HCT116 (cell line): ENCODE results near the gene ADM5. TPM values are rescaled to one million over a fixed set of nuclear protein-coding genes. Genes with fewer than 3 reads are reported as not detected.

Source experiments
- ATAC-seq: fragments of 200-7000 bp; cut with Tn5 transposase; 2 replicates; pipeline ENCODE4 v1.9.1; 2020; ENCODE audit warnings: mild to moderate bottlenecking, moderate library complexity
- BruUV-seq: library from RNA; stranded (reverse); fragments of 400-500 nt; replicated peaks from 2 replicates; lab custom pipeline; 2021; lab: Mats Ljungman, UMichigan
- CTCF ChIA-PET: fragments of 300-600 bp; sonication (Branson Sonifier 250); formaldehyde crosslinking; loops from one replicate; lab custom pipeline; 2021; ENCODE audit warnings: antibody characterized with exemption; lab: Charles Lee
- POLR2A ChIA-PET: fragments of 300-600, 350-600 bp; sonication (Branson Sonifier 250); formaldehyde crosslinking; loops from one replicate; lab custom pipeline; 2021; ENCODE audit warnings: antibody characterized with exemption; lab: Charles Lee
- RAD21 ChIA-PET, 2 experiments: fragments of 300-600 bp; sonication (Branson Sonifier 250); formaldehyde crosslinking; loops; one replicate each; lab custom pipeline; 2023; ENCODE audit warnings: low total read pairs in 2 of 2; ENCODE audit not compliant: uncharacterized antibody in 2 of 2, unreplicated experiment in 2 of 2, low non-redundant PET in 1 of 2; lab: Charles Lee
- DNase-seq: peaks from one replicate; pipeline ENCODE4 v3.0.0-alpha.2; 2010; ENCODE audit warnings: low read depth, low spot score
- H2AFZ ChIP-seq: fragments of 200-600 bp; shearing (Covaris generic), sonication (generic); 2 replicates; pipeline ENCODE4 v1.6.1; 2017; ENCODE audit warnings: low read depth, mixed run types, mixed read lengths, antibody characterized with exemption, low read length; ENCODE audit not compliant: poor library complexity, severe bottlenecking
- H3K27ac ChIP-seq: 2 replicates; pipeline ENCODE4 v1.5.1; 2012; ENCODE audit warnings: low read depth, low read length
- H3K27me3 ChIP-seq: fragments of 200-600 bp; sonication (generic); 2 replicates; pipeline ENCODE4 v1.6.1; 2016; ENCODE audit warnings: mixed run types, low read length, mixed read lengths; ENCODE audit not compliant: insufficient read depth
- H3K36me3 ChIP-seq, 2 experiments: fragments of 200-500 bp in 1 of 2; fragments of 200-600 bp in 1 of 2; sonication (Bioruptor generic) in 1 of 2; sonication (generic) in 1 of 2; 2 replicates each; pipeline versions ENCODE4 v1.5.1 to v1.6.1; 2014 to 2016; ENCODE audit warnings: low read length in 2 of 2, inconsistent platforms in 1 of 2, mixed read lengths in 1 of 2, mixed run types in 1 of 2; ENCODE audit not compliant: insufficient read depth in 2 of 2, control insufficient read depth in 1 of 2
- H3K4me1 ChIP-seq, 2 experiments: fragments of 200-600 bp in 1 of 2; sonication (generic) in 1 of 2; 2 replicates each; pipeline versions ENCODE4 v1.5.1 to v1.6.1; 2012 to 2017; ENCODE audit warnings: low read length in 2 of 2, inconsistent platforms in 1 of 2, mild to moderate bottlenecking in 1 of 2, mixed read lengths in 1 of 2, mixed run types in 1 of 2, moderate library complexity in 1 of 2; ENCODE audit not compliant: insufficient read depth in 2 of 2, control insufficient read depth in 1 of 2
- H3K4me2 ChIP-seq: fragments of 200-600 bp; sonication (generic); 2 replicates; pipeline ENCODE4 v1.6.1; 2017; ENCODE audit warnings: mixed run types, low read length, mixed read lengths
- H3K4me3 ChIP-seq, 2 experiments: fragments of 200-600 bp in 1 of 2; sonication (generic) in 1 of 2; replicated peaks in 1 of 2; 2 replicates each; pipeline ENCODE4 v1.5.1; 2011 to 2016; ENCODE audit warnings: low read length in 2 of 2, control low read depth in 1 of 2, low read depth in 1 of 2, mild to moderate bottlenecking in 1 of 2, mixed read lengths in 1 of 2, mixed run types in 1 of 2
- H3K79me2 ChIP-seq: fragments of 200-600 bp; sonication (generic); 2 replicates; pipeline ENCODE4 v1.6.1; 2017; ENCODE audit warnings: mild to moderate bottlenecking, mixed run types, low read length, moderate library complexity, mixed read lengths; ENCODE audit not compliant: insufficient read depth
- H3K9ac ChIP-seq: fragments of 200-600 bp; sonication (generic); 2 replicates; pipeline ENCODE4 v1.6.1; 2016; ENCODE audit warnings: low read length, mixed read lengths
- H3K9me2 ChIP-seq: fragments of 200-600 bp; sonication (generic), shearing (Covaris generic); 2 replicates; pipeline ENCODE4 v1.6.1; 2017; ENCODE audit warnings: mixed run types, mild to moderate bottlenecking, moderate library complexity; ENCODE audit not compliant: insufficient read depth
- H3K9me3 ChIP-seq, 2 experiments: fragments of 200-500 bp in 1 of 2; fragments of 200-600 bp in 1 of 2; sonication (Bioruptor generic) in 1 of 2; sonication (generic) in 1 of 2; 2 replicates each; pipeline ENCODE4 v1.6.1; 2014 to 2017; ENCODE audit warnings: low read length in 2 of 2, mixed read lengths in 2 of 2, inconsistent platforms in 1 of 2, low read depth in 1 of 2, mild to moderate bottlenecking in 1 of 2, mixed run types in 1 of 2, moderate library complexity in 1 of 2; ENCODE audit not compliant: control insufficient read depth in 1 of 2, insufficient read depth in 1 of 2
- H4K20me1 ChIP-seq: fragments of 200-600 bp; sonication (generic), shearing (Covaris generic); 2 replicates; pipeline ENCODE4 v1.6.1; 2017; ENCODE audit warnings: mixed run types, mild to moderate bottlenecking, moderate library complexity; ENCODE audit not compliant: insufficient read depth
- ATF3 ChIP-seq: IDR thresholded peaks from 2 replicates; pipeline ENCODE4 v1.6.1; 2012
- CBX3 ChIP-seq: IDR thresholded peaks from 2 replicates; pipeline ENCODE4 v1.6.1; 2012; ENCODE audit warnings: low read depth
- CEBPB ChIP-seq: IDR thresholded peaks from 2 replicates; pipeline ENCODE4 v1.6.1; 2012; ENCODE audit warnings: low read depth
- EGR1 ChIP-seq: IDR thresholded peaks from 2 replicates; pipeline ENCODE4 v1.6.1; 2012; ENCODE audit warnings: low read depth
- ELF1 ChIP-seq: IDR thresholded peaks from 2 replicates; pipeline ENCODE4 v1.6.1; 2012; ENCODE audit warnings: low read depth, borderline replicate concordance
- EZH2 ChIP-seq: fragments of 200-600 bp; sonication (generic); IDR thresholded peaks from 2 replicates; pipeline ENCODE4 v1.6.1; 2017; ENCODE audit warnings: antibody characterized with exemption, mixed run types
- EZH2phosphoT487 ChIP-seq: fragments of 200-600 bp; IDR thresholded peaks from 2 replicates; pipeline ENCODE4 v1.6.1; 2018; ENCODE audit warnings: antibody characterized with exemption, borderline replicate concordance
- FOSL1 ChIP-seq: IDR thresholded peaks from 2 replicates; pipeline ENCODE4 v1.6.1; 2012; ENCODE audit warnings: low read depth
- JUND ChIP-seq: IDR thresholded peaks from 2 replicates; pipeline ENCODE4 v1.6.1; 2012
- POLR2A ChIP-seq: IDR thresholded peaks from 2 replicates; pipeline ENCODE4 v1.7.0; 2011; ENCODE audit warnings: borderline replicate concordance; ENCODE audit not compliant: insufficient read depth, insufficient read length; ENCODE audit errors: extremely low read depth
- RAD21 ChIP-seq: IDR thresholded peaks from 2 replicates; pipeline ENCODE4 v1.6.1; 2012; ENCODE audit warnings: low read depth, mild to moderate bottlenecking
- REST ChIP-seq: IDR thresholded peaks from 2 replicates; pipeline ENCODE4 v1.6.1; 2012; ENCODE audit warnings: low read depth
- SIN3A ChIP-seq: IDR thresholded peaks from 2 replicates; pipeline ENCODE4 v1.6.1; 2012; ENCODE audit warnings: low read depth
- SP1 ChIP-seq: IDR thresholded peaks from 2 replicates; pipeline ENCODE4 v1.6.1; 2012; ENCODE audit warnings: low read depth
- SRF ChIP-seq: IDR thresholded peaks from 2 replicates; pipeline ENCODE4 v1.6.1; 2012; ENCODE audit warnings: low read depth
- TCF7L2 ChIP-seq: IDR thresholded peaks from 2 replicates; pipeline ENCODE4 v1.7.0; 2011; ENCODE audit warnings: borderline replicate concordance, inconsistent platforms; ENCODE audit not compliant: insufficient read depth, insufficient read length; ENCODE audit errors: extremely low read depth
- YY1 ChIP-seq: IDR thresholded peaks from 2 replicates; pipeline ENCODE4 v1.6.1; 2011; ENCODE audit warnings: low read length, low read depth, moderate library complexity, mild to moderate bottlenecking; ENCODE audit not compliant: insufficient replicate concordance; ENCODE audit errors: extremely low read depth
- ZFX ChIP-seq: fragments of 450-650 bp; IDR thresholded peaks from 2 replicates; pipeline ENCODE4 v1.6.1; 2017
- ZNF274 ChIP-seq: fragments of 200-500 bp; sonication (Bioruptor generic); IDR thresholded peaks from 2 replicates; pipeline ENCODE4 v1.6.1; 2014; ENCODE audit warnings: mild to moderate bottlenecking, low read depth, low read length, inconsistent platforms
- intact Hi-C: fragments of 100-400 bp; cut with micrococcal nuclease; formaldehyde crosslinking; loops from 2 replicates; pipeline ENCODE4 v1.10.0; 2022
- total RNA-seq: library from RNA; stranded (reverse); gene quantifications from one replicate; pipeline ENCODE4 v1.2.1, GENCODE V29; 2021; ENCODE audit not compliant: unreplicated experiment

Gene ADM5
- total RNA-seq, 1 experiment from 2014 or later, result 12.1 TPM

GRCh38 chr19:49640113-49640898 is 49.1 kb upstream of the ADM5 start, which contains the start of gene RRAS (continued):
- no peak for TF ChIP-seq CBX3
- peak; percentile 83 for TF ChIP-seq FOSL1
- peak; percentile 94 for TF ChIP-seq SP1
- peak; percentile 71 for TF ChIP-seq POLR2A
- no peak for TF ChIP-seq ZNF274
- TF ChIP-seq EGR1, result peak; percentile 64

GRCh38 chr19:49641688-49642491 is 47.5 kb upstream of the ADM5 start, which contains the start of gene SCAF1:
TSS of gene SCAF1 (plus strand) at chr19:49642209. CDS start at chr19:49645027, 2,818 bp downstream.
- intact Hi-C loops, result loop anchor here (1.0 to 2.0 kb wide), 3 partner anchors 22 to 71 kb away; partner anchors contain the start of genes NOSIP and PRRG2
- Histone ChIP-seq H3K4me1 (peaks cover 15 to 40% of the 10 kb centered on the region in 2 experiments), H3K36me3 (peaks cover 6 to 14% of the 10 kb centered on the region in 2 experiments; a peak in 3 of 4 replicates), H3K4me2 (peak within 1 kb of the TSS; percentile 92), H3K9me2 (no peaks in the 10 kb centered on the region), H2AFZ (no peak within 1 kb of the TSS), H3K9me3 (no peaks in the 10 kb centered on the region), H3K9ac (peak within 1 kb of the TSS; percentile 99), H3K4me3 (peak within 1 kb of the TSS; percentile 75 to 92), H3K27ac (peak within 1 kb of the TSS; percentile 98), H3K79me2 (peaks cover 57% of the 10 kb centered on the region), H3K27me3 (no peaks in the 10 kb centered on the region), H4K20me1 (no peaks in the 10 kb centered on the region)
- RAD21 ChIA-PET, result interaction anchor here in 1 of 2 experiments (0.6 kb wide), 2 partner anchors 147 to 280 kb away, joined by 3 to 7 read pairs; partner anchors contain the start of gene TEAD2
- ATAC-seq (peak; percentile 56), DNase-seq (peak; percentile 98)
- CTCF ChIA-PET, result interaction anchor here (0.8 to 2.8 kb wide), 4 partner anchors 23 to 71 kb away, joined by 3 to 23 read pairs (median 3); no protein-coding TSS in a partner anchor
- POLR2A ChIA-PET, result interaction anchor here (0.6 to 4.7 kb wide), 10 partner anchors 15 to 152 kb away, joined by 3 to 92 read pairs (median 4); partner anchors contain the start of genes BCL2L12, IRF3, PRMT1 and PRR12
- BruUV-seq, result no TSS peak
- TF ChIP-seq EZH2phosphoT487, result no peak
- no peak for TF ChIP-seq ZNF274
- peak; percentile 25 for TF ChIP-seq TCF7L2
- TF ChIP-seq ATF3, result no peak
- no peak for TF ChIP-seq JUND
- TF ChIP-seq SP1, result peak; percentile 97
- no peak for TF ChIP-seq REST
- TF ChIP-seq ZFX, result peak; percentile 76
- TF ChIP-seq SIN3A, result no peak; the same call in 1 of the 2 replicates
- TF ChIP-seq SRF, result peak; percentile 77
- no peak for TF ChIP-seq EGR1
- TF ChIP-seq RAD21, result no peak
- TF ChIP-seq POLR2A, result peak; percentile 60
- no peak for TF ChIP-seq CEBPB
- no peak for TF ChIP-seq CBX3
- TF ChIP-seq YY1, result peak; percentile 90
- no peak for TF ChIP-seq EZH2
- TF ChIP-seq ELF1, result no peak; the same call in 1 of the 2 replicates
